RKO (cell line): ENCODE measurements around the gene PLIN4.
"Not testable (repeated sequence)": the region's sequence is repeated elsewhere in the genome, so short reads cannot be mapped to it uniquely, and the experiment has no call there.

Experiments
- DNase-seq: peaks from one replicate; pipeline ENCODE4 v3.0.0-alpha.2; 2016; ENCODE audit warnings: low spot score

The PLIN4 gene

DNA sequence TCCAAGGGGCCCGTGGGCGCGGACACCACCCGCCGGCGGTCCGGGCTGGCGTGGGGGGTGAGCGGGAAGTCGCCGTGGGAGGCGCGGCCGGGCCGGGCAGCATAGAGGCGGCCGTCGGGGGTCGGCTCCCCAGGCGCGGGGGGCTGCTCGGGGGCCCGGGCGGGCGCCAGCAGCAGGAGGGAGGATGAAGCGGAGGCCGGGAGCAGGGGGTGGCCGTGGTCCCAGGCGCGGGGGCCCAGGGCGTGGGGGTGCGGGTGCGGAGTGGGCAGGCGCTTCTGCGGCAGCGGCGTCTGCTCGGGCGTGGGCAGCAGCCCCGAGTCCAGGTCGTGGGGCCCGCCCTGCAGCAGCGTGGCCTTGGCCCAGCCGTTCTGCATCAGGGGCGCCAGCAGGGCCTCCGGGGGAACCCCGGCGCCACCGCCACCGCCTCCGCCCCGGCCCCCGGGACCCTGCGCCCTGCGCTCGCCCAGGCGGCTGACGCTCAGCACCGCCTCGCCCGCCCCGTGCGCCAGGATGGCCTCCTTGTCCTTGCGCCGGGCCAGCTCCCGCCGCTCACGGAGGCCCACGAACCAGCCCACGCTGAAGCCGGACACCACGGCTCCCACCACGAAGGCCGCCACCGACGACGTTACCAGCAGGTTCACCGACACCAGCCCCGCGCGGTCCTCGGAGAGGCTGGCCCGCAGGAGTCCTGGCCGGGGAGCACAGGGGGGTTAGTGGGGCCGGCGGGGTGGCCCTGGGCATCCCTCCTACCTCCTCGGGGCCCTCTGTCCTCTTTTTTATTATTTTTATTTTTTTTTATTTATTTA is 25.8 kb upstream of the PLIN4 start:
- DNase-seq: no peak

GRCh38 chr19:4542896-4543841 is 24.9 kb upstream of the PLIN4 start:
- no peak for DNase-seq

GRCh38 chr19:4541806-4542145 is 23.5 kb upstream of the PLIN4 start:
- not testable (repeated sequence) for DNase-seq

DNA sequence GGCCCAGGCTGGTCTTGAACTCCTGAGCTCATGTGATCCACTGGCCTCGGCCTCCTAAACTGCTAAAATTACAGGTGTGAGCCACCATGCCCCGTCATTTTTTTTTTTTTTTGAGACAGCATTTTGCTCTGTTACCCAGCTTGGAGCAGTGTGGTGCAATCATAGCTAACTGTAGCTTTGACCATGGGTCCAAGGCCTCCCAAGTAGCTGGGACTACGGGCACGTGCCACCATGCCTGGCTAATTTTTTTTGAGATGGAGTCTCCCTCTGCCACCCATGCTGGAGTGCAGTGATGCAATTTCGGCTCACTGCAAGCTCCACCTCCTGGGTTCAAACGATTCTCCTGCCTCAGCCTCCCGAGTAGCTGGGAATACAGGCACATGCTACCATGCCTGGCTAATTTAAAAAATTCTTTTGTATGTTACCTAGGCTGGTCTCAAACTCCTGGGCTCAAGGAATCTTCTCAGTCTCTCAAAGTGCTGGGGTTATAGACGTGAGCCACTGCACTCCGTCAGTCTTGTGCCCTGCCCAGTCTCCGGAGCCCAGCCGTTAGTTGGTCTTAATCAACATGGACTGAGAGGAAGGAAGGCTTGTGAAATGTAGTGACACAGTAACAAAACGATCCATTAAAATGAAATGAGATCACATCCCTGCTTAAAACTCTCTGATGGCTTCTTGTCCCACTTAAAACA is 23.0 kb upstream of the PLIN4 start:
- no peak for DNase-seq

GRCh38 chr19:4539693-4540581 is 21.7 kb upstream of the PLIN4 start, which contains the start of gene LRG1:
LRG1 (minus strand) TSS chr19:4540036; CDS start chr19:4540013, 23 bp downstream.
- no peak for DNase-seq

- DNase-seq: no peak
These were observed 20.9 kb upstream of the PLIN4 start for GRCh38 chr19:4539169-4539692.

DNA sequence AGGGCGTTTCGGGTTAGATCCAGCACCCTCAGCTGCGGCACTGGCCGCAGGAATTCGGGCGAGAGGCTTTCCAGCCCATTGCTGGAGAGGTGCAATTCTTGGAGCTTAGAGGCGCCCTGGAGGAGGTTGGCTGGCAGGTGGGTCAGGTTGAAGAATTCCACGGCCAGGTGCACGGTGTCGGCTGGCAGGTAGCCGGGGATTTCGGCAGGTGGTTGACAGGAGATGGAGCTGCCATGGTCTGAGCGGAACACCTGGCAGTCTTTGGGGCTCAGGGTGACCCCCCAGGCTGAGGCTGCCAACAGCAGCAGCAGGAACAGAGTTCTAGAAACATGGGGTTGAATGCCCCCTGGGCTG is 20.3 kb upstream of the PLIN4 start:
- DNase-seq: no peak

GRCh38 chr19:4537953-4538600 is 19.8 kb upstream of the PLIN4 start:
- no peak for DNase-seq

- no peak for DNase-seq
These were observed 18.5 kb upstream of the PLIN4 start for GRCh38 chr19:4536798-4537197.

- DNase-seq: peak; percentile 77
These were observed 16.8 kb upstream of the PLIN4 start, which contains the start of gene PLIN5 for GRCh38 chr19:4534836-4535658. PLIN5 (minus strand) TSS chr19:4535224; CDS start chr19:4534074, 1,150 bp downstream.

GRCh38 chr19:4533835-4534424 is 15.6 kb upstream of the PLIN4 start:
- no peak for DNase-seq

DNA sequence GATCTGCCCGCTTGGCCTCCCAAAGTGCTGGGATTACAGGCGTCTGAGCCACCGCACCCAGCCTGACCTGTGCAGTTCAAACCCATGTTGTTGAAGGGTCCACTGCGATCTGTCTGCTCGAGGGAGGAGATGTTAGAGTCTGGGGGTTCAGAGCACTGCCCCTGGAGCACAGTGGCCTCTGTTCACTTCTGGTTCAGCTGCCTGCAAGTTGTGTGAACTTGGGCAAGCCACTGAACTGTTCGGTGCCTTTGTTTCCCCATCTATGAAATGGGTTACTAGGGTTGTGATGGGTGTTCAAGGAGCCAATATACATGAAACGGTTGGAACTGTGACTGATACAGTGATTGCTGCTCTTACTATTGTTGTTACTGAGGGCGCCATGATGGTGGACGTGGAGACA is 15.0 kb upstream of the PLIN4 start:
- DNase-seq: no peak

DNA sequence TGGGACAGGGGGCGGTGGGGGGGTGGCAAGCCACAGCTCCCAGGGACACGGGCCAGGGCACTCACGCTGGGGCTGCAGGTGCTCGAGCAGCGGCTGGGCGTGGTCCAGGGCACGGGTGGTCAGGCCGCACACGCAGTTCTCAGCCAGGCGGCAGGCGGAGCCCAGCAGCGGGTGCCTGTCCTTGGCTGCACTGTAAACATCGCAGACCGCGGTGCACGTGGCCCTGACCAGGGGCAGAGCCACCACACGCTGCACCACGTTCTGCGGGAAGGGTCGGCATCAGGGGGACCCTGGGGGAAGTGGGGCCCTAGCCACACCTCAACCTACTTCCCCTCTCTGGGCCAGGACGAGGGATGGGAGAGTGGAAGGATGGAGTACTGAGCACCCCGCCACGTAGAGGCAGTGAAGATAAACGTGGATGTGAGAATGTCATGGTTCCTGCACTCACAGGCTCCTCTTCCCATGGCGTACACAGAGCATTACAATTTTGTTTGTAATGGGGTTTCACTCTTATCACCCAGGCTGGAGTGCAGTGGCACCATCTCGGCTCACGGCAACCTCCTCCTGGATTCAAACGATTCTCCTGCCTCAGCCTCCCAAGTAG is 13.4 kb upstream of the PLIN4 start:
- no peak for DNase-seq

- DNase-seq: no peak
These were observed 11.7 kb upstream of the PLIN4 start for GRCh38 chr19:4529924-4530522.

- DNase-seq: no peak
These were observed 10.6 kb upstream of the PLIN4 start for GRCh38 chr19:4528843-4529242.

GRCh38 chr19:4527377-4527776 is 9.1 kb upstream of the PLIN4 start:
- not testable (repeated sequence) for DNase-seq

- DNase-seq: no peak
These were observed 7.3 kb upstream of the PLIN4 start for GRCh38 chr19:4525563-4526002.

GRCh38 chr19:4524808-4525562 is 6.7 kb upstream of the PLIN4 start:
- DNase-seq: peak; percentile 54
